Choroid plexus epithelial cell (primary cell): ENCODE data around the gene SOWAHC.

Source experiments
- DNase-seq: peaks from one replicate; pipeline ENCODE4 v3.0.0-alpha.2; 2010; ENCODE audit warnings: low read depth
- H3K4me3 ChIP-seq: 2 replicates; pipeline ENCODE4 v1.5.1; 2011; ENCODE audit warnings: low read depth, mild to moderate bottlenecking, control low read depth, low read length, moderate library complexity
- TF ChIP-seq, protein P1 (sequence below): conservative IDR thresholded peaks from 2 replicates; pipeline ENCODE4 v1.5.1; 2011; ENCODE audit warnings: low read depth, mild to moderate bottlenecking, control low read depth, inconsistent platforms, low read length, moderate library complexity

SOWAHC gene

GRCh38 chr2:109594246-109594885 is 19.8 kb upstream of the SOWAHC start:
- H3K4me3 ChIP-seq: no peak overlapping the region
- TF ChIP-seq, protein P1, sequence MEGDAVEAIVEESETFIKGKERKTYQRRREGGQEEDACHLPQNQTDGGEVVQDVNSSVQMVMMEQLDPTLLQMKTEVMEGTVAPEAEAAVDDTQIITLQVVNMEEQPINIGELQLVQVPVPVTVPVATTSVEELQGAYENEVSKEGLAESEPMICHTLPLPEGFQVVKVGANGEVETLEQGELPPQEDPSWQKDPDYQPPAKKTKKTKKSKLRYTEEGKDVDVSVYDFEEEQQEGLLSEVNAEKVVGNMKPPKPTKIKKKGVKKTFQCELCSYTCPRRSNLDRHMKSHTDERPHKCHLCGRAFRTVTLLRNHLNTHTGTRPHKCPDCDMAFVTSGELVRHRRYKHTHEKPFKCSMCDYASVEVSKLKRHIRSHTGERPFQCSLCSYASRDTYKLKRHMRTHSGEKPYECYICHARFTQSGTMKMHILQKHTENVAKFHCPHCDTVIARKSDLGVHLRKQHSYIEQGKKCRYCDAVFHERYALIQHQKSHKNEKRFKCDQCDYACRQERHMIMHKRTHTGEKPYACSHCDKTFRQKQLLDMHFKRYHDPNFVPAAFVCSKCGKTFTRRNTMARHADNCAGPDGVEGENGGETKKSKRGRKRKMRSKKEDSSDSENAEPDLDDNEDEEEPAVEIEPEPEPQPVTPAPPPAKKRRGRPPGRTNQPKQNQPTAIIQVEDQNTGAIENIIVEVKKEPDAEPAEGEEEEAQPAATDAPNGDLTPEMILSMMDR: no peak
- DNase-seq: no peak

GRCh38 chr2:109595644-109596043 is 18.5 kb upstream of the SOWAHC start:
- H3K4me3 ChIP-seq: no peak overlapping the region
- TF ChIP-seq, protein P1: no peak
- DNase-seq: no peak

GRCh38 chr2:109597283-109597682 is 16.9 kb upstream of the SOWAHC start:
- TF ChIP-seq, protein P1: no peak
- no peak overlapping the region for H3K4me3 ChIP-seq
- no peak for DNase-seq

DNA sequence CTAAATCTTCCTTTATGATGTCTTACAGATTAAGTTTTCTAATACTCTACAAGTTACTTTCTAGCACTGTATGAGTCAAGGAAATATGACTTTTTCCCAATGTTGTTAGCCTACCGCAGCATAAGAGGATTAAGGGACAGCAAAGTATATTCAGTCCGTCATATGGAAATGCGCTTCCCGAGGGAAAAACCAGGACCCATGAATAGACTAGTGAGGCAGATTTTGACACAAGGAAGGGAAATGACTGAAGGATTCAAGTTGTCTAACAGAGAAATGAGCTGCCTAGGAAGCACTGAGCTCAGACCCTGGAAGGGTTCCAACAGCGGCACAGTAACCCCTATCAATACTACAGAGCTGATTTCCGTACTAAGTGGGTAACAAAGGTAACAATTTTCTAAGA is 12.4 kb upstream of the SOWAHC start:
- DNase-seq: no peak
- TF ChIP-seq, protein P1: no peak
- H3K4me3 ChIP-seq: no peak overlapping the region

DNA sequence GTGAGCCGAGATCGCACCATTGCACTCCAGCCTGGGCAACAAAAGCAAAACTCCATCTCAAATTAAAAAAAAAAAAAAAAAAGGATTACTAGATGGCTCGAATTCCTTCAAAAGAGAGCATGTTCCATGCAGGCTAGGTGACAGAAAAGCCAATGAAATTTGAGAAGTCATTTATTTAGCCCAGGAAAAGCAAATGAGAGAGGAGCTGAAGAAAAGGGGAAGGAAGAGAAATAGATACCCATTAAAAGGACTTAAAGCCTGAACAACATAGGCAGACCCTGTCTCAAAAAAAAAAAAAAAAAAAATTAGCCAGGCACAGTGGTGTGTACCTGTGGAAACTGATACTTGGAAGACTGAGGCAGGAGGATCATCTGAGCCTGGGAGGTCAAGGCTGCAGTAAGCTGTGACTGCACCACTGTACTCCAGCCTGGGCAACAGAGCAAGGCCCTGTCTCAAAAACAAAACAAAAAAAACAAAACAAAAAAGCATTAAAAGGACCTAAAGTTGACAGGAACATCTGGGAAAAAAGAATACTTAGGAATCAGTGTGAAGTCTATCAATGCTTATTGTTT is 11.5 kb upstream of the SOWAHC start:
- H3K4me3 ChIP-seq: no peak overlapping the region
- no peak for DNase-seq
- TF ChIP-seq, protein P1: no peak

- TF ChIP-seq, protein P1: no peak
- no peak overlapping the region for H3K4me3 ChIP-seq
- DNase-seq: peak; percentile 69
Observed at GRCh38 chr2:109604597-109604996, 9.6 kb upstream of the SOWAHC start.

GRCh38 chr2:109607766-109608165 is 6.4 kb upstream of the SOWAHC start:
- no peak overlapping the region for H3K4me3 ChIP-seq

More at GRCh38 chr2:109607766-109608165, 6.4 kb upstream of the SOWAHC start:
- TF ChIP-seq, protein P1: no peak
- peak; percentile 44 for DNase-seq
